Calu3 (cell line): ENCODE results near the gene TNFRSF11A. TPM values are rescaled to one million over a fixed set of nuclear protein-coding genes. Genes with fewer than 3 reads are reported as not detected.

Source experiments
- BruUV-seq: library from RNA; stranded (reverse); fragments of 400-500 nt; replicated peaks from 2 replicates; lab custom pipeline; 2021; lab: Mats Ljungman, UMichigan
- CTCF ChIA-PET: fragments of 300-600 bp; sonication (Branson Sonifier 250); formaldehyde crosslinking; loops from one replicate; lab custom pipeline; 2022; ENCODE audit warnings: antibody characterized with exemption; lab: Charles Lee
- DNase-seq: peaks from one replicate; pipeline ENCODE4 v3.0.0; 2022
- H3K27ac Mint-ChIP-seq: one replicate; pipeline ENCODE4 v1.8.0; 2022; ENCODE audit warnings: mixed read lengths; ENCODE audit not compliant: unreplicated experiment
- H3K27me3 Mint-ChIP-seq: one replicate; pipeline ENCODE4 v1.8.0; 2022; ENCODE audit warnings: mixed read lengths; ENCODE audit not compliant: unreplicated experiment
- H3K36me3 Mint-ChIP-seq: one replicate; pipeline ENCODE4 v1.8.0; 2022; ENCODE audit warnings: mild to moderate bottlenecking, moderate library complexity, mixed read lengths; ENCODE audit not compliant: insufficient read depth, unreplicated experiment
- H3K4me1 Mint-ChIP-seq: one replicate; pipeline ENCODE4 v1.8.0; 2022; ENCODE audit warnings: mild to moderate bottlenecking, low read depth, mixed read lengths; ENCODE audit not compliant: unreplicated experiment
- H3K4me3 Mint-ChIP-seq: one replicate; pipeline ENCODE4 v1.8.0; 2022; ENCODE audit warnings: mild to moderate bottlenecking, low read depth, moderate library complexity, mixed read lengths; ENCODE audit not compliant: unreplicated experiment
- H3K9me3 Mint-ChIP-seq: one replicate; pipeline ENCODE4 v1.8.0; 2022; ENCODE audit warnings: low read depth, mixed read lengths; ENCODE audit not compliant: unreplicated experiment
- intact Hi-C: fragments of 100-400 bp; cut with micrococcal nuclease; formaldehyde crosslinking; loops from one replicate; pipeline ENCODE4 v1.10.0; 2022; ENCODE audit not compliant: unreplicated experiment
- total RNA-seq: library from RNA; stranded (reverse); gene quantifications from 2 replicates; pipeline ENCODE4 v1.2.3, GENCODE V29; 2022
- TF ChIP-seq, protein P1 (sequence below): fragments of 200-600 bp; IDR thresholded peaks from one replicate; pipeline ENCODE4 v1.8.0; 2022; ENCODE audit warnings: antibody characterized with exemption; ENCODE audit not compliant: unreplicated experiment

Gene TNFRSF11A
- total RNA-seq, 1 experiment from 2014 or later, result 94.6 TPM

DNA sequence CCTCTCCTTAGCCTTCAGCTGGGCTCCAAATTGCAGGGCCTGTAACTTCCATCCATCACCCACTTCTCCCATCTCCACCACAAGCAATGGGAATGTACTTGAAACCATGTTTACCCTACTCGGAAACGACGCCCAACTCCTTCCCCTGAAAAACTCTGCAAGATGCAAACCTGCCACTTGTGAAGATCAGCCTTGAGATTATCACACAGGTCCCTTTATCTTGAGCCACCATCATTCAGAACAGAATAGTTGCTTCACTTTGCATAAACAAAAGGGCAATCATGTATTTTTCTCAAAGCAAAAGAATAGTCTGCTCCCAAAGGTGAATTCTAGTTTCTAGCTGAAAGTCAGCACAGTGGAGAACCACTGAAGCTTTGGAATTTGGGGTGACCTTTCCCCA is 75.8 kb downstream of the TNFRSF11A start:
- intact Hi-C loops, result no loop called here
- Mint-ChIP-seq H3K27me3 (no peaks in the 10 kb centered on the region), H3K4me3 (no peak overlapping the region), H3K27ac (no peak overlapping the region), H3K4me1 (peaks cover 23% of the 10 kb centered on the region), H3K36me3 (no peaks in the 10 kb centered on the region), H3K9me3 (peaks cover under 1% of the 10 kb centered on the region)
- CTCF ChIA-PET, result interaction anchor here (2.2 kb wide), 1 partner anchor 76 kb away, joined by 5 read pairs; the partner anchor contains the start of gene TNFRSF11A
- TF ChIP-seq, protein P1, sequence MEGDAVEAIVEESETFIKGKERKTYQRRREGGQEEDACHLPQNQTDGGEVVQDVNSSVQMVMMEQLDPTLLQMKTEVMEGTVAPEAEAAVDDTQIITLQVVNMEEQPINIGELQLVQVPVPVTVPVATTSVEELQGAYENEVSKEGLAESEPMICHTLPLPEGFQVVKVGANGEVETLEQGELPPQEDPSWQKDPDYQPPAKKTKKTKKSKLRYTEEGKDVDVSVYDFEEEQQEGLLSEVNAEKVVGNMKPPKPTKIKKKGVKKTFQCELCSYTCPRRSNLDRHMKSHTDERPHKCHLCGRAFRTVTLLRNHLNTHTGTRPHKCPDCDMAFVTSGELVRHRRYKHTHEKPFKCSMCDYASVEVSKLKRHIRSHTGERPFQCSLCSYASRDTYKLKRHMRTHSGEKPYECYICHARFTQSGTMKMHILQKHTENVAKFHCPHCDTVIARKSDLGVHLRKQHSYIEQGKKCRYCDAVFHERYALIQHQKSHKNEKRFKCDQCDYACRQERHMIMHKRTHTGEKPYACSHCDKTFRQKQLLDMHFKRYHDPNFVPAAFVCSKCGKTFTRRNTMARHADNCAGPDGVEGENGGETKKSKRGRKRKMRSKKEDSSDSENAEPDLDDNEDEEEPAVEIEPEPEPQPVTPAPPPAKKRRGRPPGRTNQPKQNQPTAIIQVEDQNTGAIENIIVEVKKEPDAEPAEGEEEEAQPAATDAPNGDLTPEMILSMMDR, result no peak
- BruUV-seq, result no TSS peak
- no peak for DNase-seq

DNA sequence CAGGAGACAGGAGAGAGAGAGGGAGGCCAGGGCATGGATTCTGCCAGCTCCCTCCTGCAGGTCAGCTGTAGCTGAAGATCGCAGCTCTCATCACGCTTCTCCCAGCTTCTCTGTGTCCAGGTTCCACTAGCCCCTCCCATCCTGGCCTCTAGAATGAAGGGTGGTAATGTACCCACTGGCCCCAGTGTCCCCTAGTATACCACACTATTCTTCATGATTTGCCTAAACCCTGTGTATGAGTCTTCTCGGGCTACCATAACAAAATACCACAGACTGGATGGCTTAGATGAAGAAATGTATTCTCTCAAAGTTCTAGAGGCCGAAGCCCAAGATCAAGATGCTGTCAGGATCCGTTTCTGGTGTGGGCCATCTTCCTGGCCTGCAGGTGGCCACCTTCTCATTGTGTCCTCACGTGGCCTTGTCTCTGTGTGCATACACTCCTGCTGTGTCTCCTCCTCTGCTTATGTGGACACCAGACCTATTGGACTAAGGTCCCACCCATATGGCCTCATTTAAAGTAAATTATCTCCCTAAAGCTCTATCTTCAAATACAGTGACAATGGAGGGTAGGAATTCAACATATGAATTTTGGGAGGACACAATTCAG is 77.3 kb downstream of the TNFRSF11A start:
- TF ChIP-seq, protein P1, result no peak
- CTCF ChIA-PET, result no interaction called here
- BruUV-seq, result no TSS peak
- no peak overlapping the region for H3K4me3 Mint-ChIP-seq
- no peak overlapping the region for H3K27ac Mint-ChIP-seq
- H3K4me1 Mint-ChIP-seq, result peaks cover 20% of the 10 kb centered on the region
- intact Hi-C loops, result no loop called here
- H3K27me3 Mint-ChIP-seq, result no peaks in the 10 kb centered on the region
- DNase-seq, result no peak
- H3K9me3 Mint-ChIP-seq, result no peaks in the 10 kb centered on the region
- peaks cover 5% of the 10 kb centered on the region for H3K36me3 Mint-ChIP-seq

DNA sequence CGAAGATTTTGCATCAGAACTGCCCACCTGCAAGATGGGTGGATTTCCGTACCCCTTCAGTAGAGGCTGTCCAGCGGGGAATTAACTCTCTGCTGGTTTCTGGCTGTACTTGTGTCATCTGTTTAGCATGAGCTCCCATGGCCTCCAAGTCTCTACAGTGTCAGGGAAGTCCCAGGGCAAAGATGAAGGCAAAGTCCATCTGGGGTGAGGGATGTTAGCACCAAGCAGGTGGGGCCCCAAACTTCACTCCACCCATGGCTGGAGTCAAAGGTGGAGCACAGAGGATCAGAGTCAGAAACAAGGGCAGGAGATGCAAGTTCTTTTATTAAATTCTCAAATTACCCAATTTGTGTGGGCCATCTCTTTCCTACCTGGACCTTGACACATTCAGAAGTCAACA is 78.0 kb downstream of the TNFRSF11A start:
- intact Hi-C loops, result no loop called here
- TF ChIP-seq, protein P1, result no peak
- CTCF ChIA-PET, result no interaction called here
- H3K4me1 Mint-ChIP-seq, result peaks cover 20% of the 10 kb centered on the region
- peaks cover 5% of the 10 kb centered on the region for H3K36me3 Mint-ChIP-seq
- H3K27me3 Mint-ChIP-seq, result no peaks in the 10 kb centered on the region
- no TSS peak for BruUV-seq
- H3K9me3 Mint-ChIP-seq, result no peaks in the 10 kb centered on the region
- no peak overlapping the region for H3K27ac Mint-ChIP-seq
- DNase-seq, result no peak
- no peak overlapping the region for H3K4me3 Mint-ChIP-seq

DNA sequence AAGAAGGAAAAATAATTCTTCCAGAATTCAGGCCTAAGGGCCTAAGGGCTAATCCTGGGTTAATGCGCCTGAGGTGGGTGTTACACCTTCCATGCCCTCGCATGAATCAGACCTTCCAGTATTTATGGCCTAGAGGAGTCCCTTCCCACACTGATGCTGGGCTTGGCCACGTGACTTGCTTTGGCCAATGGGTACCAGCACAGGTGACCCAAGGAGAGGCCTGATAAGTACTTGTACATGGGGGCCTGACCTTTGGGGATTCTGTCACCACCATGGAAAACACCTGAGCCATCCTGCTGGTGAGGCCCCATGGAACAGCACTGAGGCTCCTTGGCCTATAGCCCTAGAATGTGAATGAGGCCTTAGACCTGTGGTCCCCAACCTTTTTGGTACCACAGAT is 79.8 kb downstream of the TNFRSF11A start:
- peaks cover 13% of the 10 kb centered on the region for H3K4me1 Mint-ChIP-seq
- H3K4me3 Mint-ChIP-seq, result no peak overlapping the region
- TF ChIP-seq, protein P1, result no peak
- peaks cover 5% of the 10 kb centered on the region for H3K36me3 Mint-ChIP-seq
- H3K27me3 Mint-ChIP-seq, result no peaks in the 10 kb centered on the region
- H3K9me3 Mint-ChIP-seq, result no peaks in the 10 kb centered on the region
- intact Hi-C loops, result no loop called here
- CTCF ChIA-PET, result no interaction called here
- BruUV-seq, result no TSS peak
- no peak overlapping the region for H3K27ac Mint-ChIP-seq
- no peak for DNase-seq
